ENCODE measurements around the gene DSPP.

Gene DSPP

GRCh38 chr4:87632469-87632868 is 24.1 kb downstream of the DSPP start:
- no peak for DNase-seq

DNA sequence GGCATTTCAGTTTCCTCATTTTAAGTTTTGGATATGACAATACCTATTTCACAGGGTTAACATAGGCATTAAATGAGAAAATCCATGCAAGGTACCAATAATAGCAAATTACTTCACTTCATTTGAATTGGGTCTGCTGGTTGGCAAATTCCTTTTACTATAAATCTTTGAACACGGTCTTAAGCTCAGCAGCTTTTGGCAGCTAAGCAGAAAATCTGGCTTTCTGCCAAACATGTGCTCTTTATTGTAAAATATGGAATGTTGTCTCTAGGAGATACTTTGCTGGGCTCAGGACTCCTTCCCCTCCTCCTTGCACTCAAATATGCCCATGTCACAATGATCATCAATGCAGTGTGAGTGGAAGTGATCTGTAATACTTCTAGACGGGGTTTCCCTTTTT is 24.9 kb downstream of the DSPP start:
- DNase-seq = no peak

- DNase-seq = no peak
Measured at GRCh38 chr4:87644286-87644685, 36.0 kb downstream of the DSPP start.

DNA sequence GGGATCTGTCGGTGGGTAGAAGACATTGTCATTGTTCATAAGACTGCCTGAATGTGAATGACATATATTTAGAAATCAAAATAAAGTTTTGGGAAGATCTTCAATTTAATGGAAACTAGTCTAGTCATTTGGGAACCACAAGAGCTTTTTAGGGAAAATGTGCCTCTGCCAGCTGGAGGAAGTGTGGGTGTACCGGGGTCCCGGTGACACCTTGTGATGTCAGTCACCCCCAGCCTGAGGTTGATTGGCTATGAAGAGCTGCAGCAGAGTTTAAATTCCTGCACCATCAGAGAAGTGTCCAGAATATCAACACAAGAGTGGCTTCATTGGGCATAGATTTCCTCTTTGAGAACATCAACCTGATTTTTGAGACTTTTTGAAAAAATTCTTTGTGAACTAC is 41.7 kb downstream of the DSPP start, which contains the start of gene DMP1:
DMP1 (plus strand) TSS at position 301 of the 400 bp plus-strand sequence. CDS start 6,213 bp downstream, outside the sequence.
- no peak for DNase-seq

GRCh38 chr4:87650938-87651337 is 42.6 kb downstream of the DSPP start:
- DNase-seq = no peak

- no peak for DNase-seq
Measured at GRCh38 chr4:87651941-87652340, 43.6 kb downstream of the DSPP start.

- DNase-seq = no peak
Measured at GRCh38 chr4:87654487-87655044, 46.2 kb downstream of the DSPP start.

GRCh38 chr4:87657525-87657924 is 49.2 kb downstream of the DSPP start:
- DNase-seq = no peak

GRCh38 chr4:87659247-87659931 is 51.1 kb downstream of the DSPP start:
- DNase-seq = no peak

DNA sequence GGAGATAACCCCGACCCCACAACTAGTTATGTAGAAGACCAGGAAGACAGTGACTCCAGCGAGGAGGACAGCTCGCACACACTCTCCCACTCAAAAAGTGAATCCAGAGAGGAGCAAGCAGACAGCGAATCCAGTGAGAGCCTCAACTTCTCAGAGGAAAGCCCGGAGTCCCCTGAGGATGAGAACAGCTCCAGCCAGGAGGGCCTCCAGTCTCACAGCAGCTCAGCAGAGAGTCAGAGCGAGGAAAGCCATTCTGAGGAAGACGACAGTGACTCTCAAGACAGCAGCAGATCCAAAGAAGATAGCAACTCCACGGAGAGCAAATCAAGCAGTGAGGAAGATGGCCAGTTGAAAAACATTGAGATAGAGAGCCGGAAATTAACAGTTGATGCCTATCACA is 54.5 kb downstream of the DSPP start:
- no peak for DNase-seq
